WTC11 (cell line): ENCODE data around the gene NT5DC1. TPM values are rescaled to one million over a fixed set of nuclear protein-coding genes. Genes with fewer than 3 reads are reported as not detected.

Source experiments
- ATAC-seq: fragments of 200-7000 bp; cut with Tn5 transposase; 2 replicates; pipeline ENCODE4 v1.10.0; 2021; ENCODE audit warnings: mild to moderate bottlenecking, moderate library complexity
- CTCF ChIA-PET: fragments of 300-600 bp; sonication (Branson Sonifier 250); formaldehyde crosslinking; loops from one replicate; lab custom pipeline; 2021; ENCODE audit warnings: antibody characterized with exemption; lab: Charles Lee
- POLR2A ChIA-PET: fragments of 350-600 bp; sonication (Branson Sonifier 250); formaldehyde crosslinking; loops from one replicate; lab custom pipeline; 2021; ENCODE audit warnings: antibody characterized with exemption; lab: Charles Lee
- DNase-seq: peaks from one replicate; pipeline ENCODE4 v3.0.0; 2021; ENCODE audit warnings: low spot score
- H3K27ac Mint-ChIP-seq: 2 replicates; pipeline ENCODE4 v1.8.0; 2021; ENCODE audit warnings: mixed read lengths
- H3K27me3 Mint-ChIP-seq: 2 replicates; pipeline ENCODE4 v1.8.0; 2021; ENCODE audit warnings: low read depth, mild to moderate bottlenecking, moderate library complexity, mixed read lengths
- H3K36me3 Mint-ChIP-seq: 2 replicates; pipeline ENCODE4 v1.8.0; 2021; ENCODE audit warnings: mixed read lengths
- H3K4me1 Mint-ChIP-seq: 2 replicates; pipeline ENCODE4 v1.8.0; 2022; ENCODE audit warnings: mixed read lengths
- H3K4me3 Mint-ChIP-seq: 2 replicates; pipeline ENCODE4 v1.8.0; 2021; ENCODE audit warnings: mild to moderate bottlenecking, moderate library complexity, mixed read lengths
- H3K9me3 Mint-ChIP-seq: 2 replicates; pipeline ENCODE4 v1.8.0; 2021; ENCODE audit warnings: mixed read lengths
- ARID4B ChIP-seq: sonication (generic); formaldehyde crosslinking; IDR thresholded peaks from 2 replicates; pipeline ENCODE4 v1.8.0; 2023; ENCODE audit warnings: missing genetic modification reagents, mild to moderate bottlenecking, borderline replicate concordance
- ATF6 ChIP-seq: sonication (generic); formaldehyde crosslinking; IDR thresholded peaks from 2 replicates; pipeline ENCODE4 v1.8.1; 2023; ENCODE audit warnings: mild to moderate bottlenecking, missing genetic modification reagents
- CREM ChIP-seq: sonication (generic); formaldehyde crosslinking; IDR thresholded peaks from 2 replicates; pipeline ENCODE4 v1.8.1; 2022; ENCODE audit warnings: mild to moderate bottlenecking, missing genetic modification reagents, moderate library complexity
- E2F4 ChIP-seq: sonication (generic); formaldehyde crosslinking; IDR thresholded peaks from 2 replicates; pipeline ENCODE4 v1.8.1; 2022; ENCODE audit warnings: low read depth, mild to moderate bottlenecking, moderate library complexity, missing genetic modification reagents, borderline replicate concordance
- E2F5 ChIP-seq: sonication (generic); formaldehyde crosslinking; IDR thresholded peaks from 2 replicates; pipeline ENCODE4 v1.8.1; 2022; ENCODE audit warnings: mild to moderate bottlenecking, moderate library complexity, missing genetic modification reagents
- GABPB1 ChIP-seq: sonication (generic); formaldehyde crosslinking; IDR thresholded peaks from 2 replicates; pipeline ENCODE4 v1.8.1; 2023; ENCODE audit warnings: mild to moderate bottlenecking, missing genetic modification reagents
- GRHL2 ChIP-seq: fragments of 250-450 bp; sonication (Bioruptor Pico); IDR thresholded peaks from 2 replicates; pipeline ENCODE4 v1.8.0; 2022; ENCODE audit warnings: mild to moderate bottlenecking, moderate library complexity; ENCODE audit not compliant: insufficient replicate concordance, severe bottlenecking
- HMGA2 ChIP-seq: fragments of 250-450 bp; sonication (Bioruptor Pico); IDR thresholded peaks from 2 replicates; pipeline ENCODE4 v1.4.0; 2021; ENCODE audit warnings: mild to moderate bottlenecking, moderate library complexity
- MLX ChIP-seq: sonication (generic); formaldehyde crosslinking; IDR thresholded peaks from 2 replicates; pipeline ENCODE4 v1.8.1; 2023; ENCODE audit warnings: mild to moderate bottlenecking, missing genetic modification reagents, moderate library complexity
- MXD4 ChIP-seq: fragments of 250-450 bp; sonication (Bioruptor Pico); IDR thresholded peaks from 2 replicates; pipeline ENCODE4 v1.8.0; 2021; ENCODE audit warnings: mild to moderate bottlenecking, moderate library complexity, borderline replicate concordance
- MYBL2 ChIP-seq: sonication (generic); formaldehyde crosslinking; IDR thresholded peaks from 2 replicates; pipeline ENCODE4 v1.8.1; 2023; ENCODE audit warnings: mild to moderate bottlenecking, moderate library complexity, missing genetic modification reagents
- PREB ChIP-seq: sonication (generic); formaldehyde crosslinking; IDR thresholded peaks from 2 replicates; pipeline ENCODE4 v1.8.1; 2022; ENCODE audit warnings: mild to moderate bottlenecking, missing genetic modification reagents, moderate library complexity, borderline replicate concordance
- ZMAT4 ChIP-seq: fragments of 250-450 bp; sonication (Bioruptor Pico); IDR thresholded peaks from 2 replicates; pipeline ENCODE4 v1.9.0; 2021; ENCODE audit warnings: mild to moderate bottlenecking
- ZNF263 ChIP-seq: sonication (generic); formaldehyde crosslinking; IDR thresholded peaks from 2 replicates; pipeline ENCODE4 v1.8.1; 2022; ENCODE audit warnings: low read depth, mild to moderate bottlenecking, moderate library complexity, missing genetic modification reagents
- total RNA-seq: library from RNA; stranded (reverse); gene quantifications from 3 replicates; pipeline ENCODE4 v1.2.3, GENCODE V29; 2021

NT5DC1 gene
- total RNA-seq, 1 experiment from 2014 or later: 67.9 TPM

- ChIA-PET POLR2A (interaction anchor here (0.6 kb wide), 1 partner anchor 316 kb away, joined by 3 read pairs; the partner anchor contains the start of gene RWDD1), CTCF (interaction anchor here (0.9 to 2.1 kb wide), 2 partner anchors 13 to 37 kb away, joined by 3 to 8 read pairs; no protein-coding TSS in a partner anchor)
- Mint-ChIP-seq H3K27me3 (no peaks in the 10 kb centered on the region), H3K9me3 (no peaks in the 10 kb centered on the region), H3K4me1 (peaks cover 22% of the 10 kb centered on the region; the same call in 1 of the 2 replicates), H3K4me3 (no peak overlapping the region), H3K27ac (no peak overlapping the region), H3K36me3 (peaks cover 3% of the 10 kb centered on the region; the same call in 1 of the 2 replicates)
- TF ChIP-seq CREM (CRISPR knock-in tag): no peak
- TF ChIP-seq E2F5: no peak
- no peak for TF ChIP-seq ZMAT4 (CRISPR knock-in tag)
- no peak for TF ChIP-seq E2F4 (CRISPR knock-in tag)
- no peak for TF ChIP-seq GRHL2
- TF ChIP-seq ATF6: no peak
- no peak for TF ChIP-seq GABPB1
- no peak for TF ChIP-seq PREB (CRISPR knock-in tag)
- no peak for TF ChIP-seq MXD4
- TF ChIP-seq MYBL2: no peak
- no peak for TF ChIP-seq HMGA2 (CRISPR knock-in tag)
- TF ChIP-seq MLX: no peak
- TF ChIP-seq ZNF263: no peak
- no peak for TF ChIP-seq ARID4B (CRISPR knock-in tag)
- ATAC-seq (no peak), DNase-seq (no peak)
These were observed 154.7 kb downstream of the NT5DC1 start for GRCh38 chr6:116255246-116255800.
